A549 treated with AZD2906 at 1 μM for 4 hours (cell line): ENCODE results near the gene PCYOX1L. TPM values are rescaled to one million over a fixed set of nuclear protein-coding genes. Genes with fewer than 3 reads are reported as not detected.

Source experiments
- total RNA-seq: library from RNA; stranded (reverse); fragments of 200-300 nt; extraction: Qiagen RNA extraction; gene quantifications from 5 replicates; pipeline ENCODE4 v1.2.3, GENCODE V29; 2022

PCYOX1L gene
- 2.2 to 3.0 TPM (median 2.9 TPM) in 5 replicates for total RNA-seq

GRCh38 chr5:149357370-149358293, at the start of gene PCYOX1L:
Gene PCYOX1L (plus strand): TSS chr5:149358046. CDS start chr5:149358069, 23 bp downstream.

GRCh38 chr5:149345147-149345891, 12.5 kb upstream of the PCYOX1L start, which contains the start of gene GRPEL2:
Gene GRPEL2 (plus strand): TSS chr5:149345499. CDS start chr5:149345540, 41 bp downstream.

GRCh38 chr5:149379177-149379761, 21.4 kb downstream of the PCYOX1L start, which contains the start of gene IL17B:
Gene IL17B (minus strand): TSS chr5:149379292. CDS start chr5:149379225, 67 bp downstream.

Other genes starting within 250 kb of the PCYOX1L start
- gene ABLIM3, start 216.6 kb upstream of the PCYOX1L start, total RNA-seq = 23.6 to 26.4 TPM (median 24.9 TPM) in 5 replicates
- 12.3 to 15.7 TPM (median 15.4 TPM) in 5 replicates for gene AFAP1L1, start 86.2 kb upstream of the PCYOX1L start, total RNA-seq
- 6.6 to 10.8 TPM (median 7.3 TPM) in 5 replicates for gene GRPEL2, start 12.5 kb upstream of the PCYOX1L start, total RNA-seq
- 0.09 to 0.17 TPM in 2 of 5 replicates, not detected in the others for gene IL17B, start 21.2 kb downstream of the PCYOX1L start, total RNA-seq
- gene CSNK1A1, start 193.4 kb downstream of the PCYOX1L start, total RNA-seq = 128 to 152 TPM (median 146 TPM) in 5 replicates
- gene ARHGEF37, start 223.5 kb downstream of the PCYOX1L start, total RNA-seq = 2.4 to 2.8 TPM (median 2.6 TPM) in 5 replicates